Stimulated activated CD8-positive, alpha-beta memory T cell treated with anti-CD3 and anti-CD28 coated beads, Interleukin-15, amount 100 ng/mL, for 24 hours (primary cell): ENCODE results near the gene APOL3.
A peak's percentile ranks its signal among the peaks of the same experiment; 100 is the strongest.
"Not testable (repeated sequence)": the region's sequence is repeated elsewhere in the genome, so short reads cannot be mapped to it uniquely, and the experiment has no call there.

Experiments
- DNase-seq: peaks from one replicate; pipeline ENCODE4 v3.0.0-alpha.2; 2020; ENCODE audit warnings: low read depth

APOL3 gene

DNA sequence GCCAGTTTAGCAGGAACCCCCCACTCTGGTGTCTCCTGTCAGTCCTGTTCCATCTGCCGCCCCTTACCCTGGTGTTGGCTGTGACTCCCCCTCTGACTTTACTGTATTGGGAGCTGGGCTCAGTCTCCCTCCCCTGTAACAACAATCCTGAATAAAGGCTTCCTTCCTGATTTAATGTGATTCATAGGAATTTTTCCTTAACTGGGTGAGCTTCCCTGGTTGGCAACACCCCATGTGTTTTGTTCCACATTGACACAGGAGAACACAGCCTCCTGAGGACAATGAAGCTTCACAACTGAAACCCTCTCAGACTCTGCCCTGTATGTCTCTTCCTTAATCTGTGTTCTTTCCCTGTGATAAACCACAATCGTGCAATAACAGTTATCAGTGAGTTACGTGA is 32.6 kb upstream of the APOL3 start:
- no peak for DNase-seq

DNA sequence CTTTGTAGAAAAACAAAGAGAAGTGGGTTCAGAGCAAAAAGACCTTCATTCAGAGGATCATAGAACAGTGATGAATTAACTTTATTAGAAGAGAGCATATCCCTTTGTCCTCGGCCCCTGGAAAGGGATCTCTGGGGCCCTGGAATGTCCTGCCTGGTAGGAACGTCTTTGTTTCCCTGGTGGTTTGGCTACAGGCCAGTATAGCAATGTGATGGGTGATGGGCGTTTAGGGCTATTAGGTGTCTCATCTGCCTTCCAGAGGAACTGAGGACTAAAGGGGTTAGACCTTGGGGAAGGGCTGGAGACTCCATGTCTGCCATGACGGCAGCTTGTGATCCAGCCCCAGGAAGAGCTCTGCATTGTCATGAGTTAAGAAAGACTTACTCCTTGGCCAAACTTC is 32.0 kb upstream of the APOL3 start:
- no peak for DNase-seq

DNA sequence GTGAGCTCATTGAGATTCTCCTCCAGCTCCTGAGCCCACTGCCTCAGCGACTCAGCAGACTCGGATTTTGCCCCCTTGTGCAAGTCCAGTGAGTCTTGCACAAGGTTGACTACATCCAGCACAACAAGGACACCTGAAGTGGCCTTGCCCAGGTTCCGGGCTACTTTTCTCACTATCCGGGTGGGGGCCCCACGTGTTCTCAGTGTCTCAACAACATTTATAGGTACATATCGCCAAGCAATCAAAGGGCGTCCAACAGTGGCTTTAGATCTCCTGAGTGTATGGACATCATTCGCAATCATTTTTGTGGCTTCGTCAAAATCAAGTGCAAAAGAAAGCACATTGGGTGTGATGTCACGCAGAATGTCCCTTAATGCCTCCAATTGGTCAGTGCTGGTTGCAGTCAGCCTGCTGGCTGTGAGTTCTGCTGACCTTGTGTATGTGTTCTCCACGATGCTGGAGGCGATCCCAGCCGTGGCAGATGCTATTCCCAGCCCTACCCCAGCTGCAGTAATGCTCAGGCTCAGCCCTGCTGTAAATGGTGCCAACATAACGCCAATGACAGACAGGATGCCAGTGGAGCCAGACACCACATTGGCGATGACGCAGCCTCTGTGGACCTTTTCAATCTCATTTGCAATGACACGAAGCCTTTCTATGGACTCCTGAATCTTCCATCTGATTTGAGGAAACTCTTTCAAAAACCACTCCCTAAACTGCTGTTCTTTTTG is 30.7 kb upstream of the APOL3 start:
- no peak for DNase-seq

DNA sequence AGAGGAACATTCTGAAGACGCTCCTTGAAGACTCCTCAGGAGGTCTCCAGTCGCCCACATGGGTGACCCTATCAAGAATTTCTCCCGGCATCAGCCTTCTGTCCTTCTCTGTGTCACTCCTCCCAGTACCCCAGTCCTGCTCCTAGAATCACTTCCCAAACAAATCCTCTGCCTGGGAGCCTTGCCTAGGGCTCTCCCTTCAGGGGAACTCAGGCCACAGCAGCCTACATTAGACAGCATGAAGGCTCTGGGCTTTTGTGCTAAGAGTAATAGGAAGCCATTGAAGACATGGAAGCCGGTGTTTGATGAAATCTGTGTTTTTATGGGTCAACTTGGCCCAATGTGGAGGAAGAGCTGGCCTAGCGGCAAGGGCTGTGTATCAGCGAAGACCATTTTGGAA is 27.3 kb upstream of the APOL3 start:
- DNase-seq, result not testable (repeated sequence)

DNA sequence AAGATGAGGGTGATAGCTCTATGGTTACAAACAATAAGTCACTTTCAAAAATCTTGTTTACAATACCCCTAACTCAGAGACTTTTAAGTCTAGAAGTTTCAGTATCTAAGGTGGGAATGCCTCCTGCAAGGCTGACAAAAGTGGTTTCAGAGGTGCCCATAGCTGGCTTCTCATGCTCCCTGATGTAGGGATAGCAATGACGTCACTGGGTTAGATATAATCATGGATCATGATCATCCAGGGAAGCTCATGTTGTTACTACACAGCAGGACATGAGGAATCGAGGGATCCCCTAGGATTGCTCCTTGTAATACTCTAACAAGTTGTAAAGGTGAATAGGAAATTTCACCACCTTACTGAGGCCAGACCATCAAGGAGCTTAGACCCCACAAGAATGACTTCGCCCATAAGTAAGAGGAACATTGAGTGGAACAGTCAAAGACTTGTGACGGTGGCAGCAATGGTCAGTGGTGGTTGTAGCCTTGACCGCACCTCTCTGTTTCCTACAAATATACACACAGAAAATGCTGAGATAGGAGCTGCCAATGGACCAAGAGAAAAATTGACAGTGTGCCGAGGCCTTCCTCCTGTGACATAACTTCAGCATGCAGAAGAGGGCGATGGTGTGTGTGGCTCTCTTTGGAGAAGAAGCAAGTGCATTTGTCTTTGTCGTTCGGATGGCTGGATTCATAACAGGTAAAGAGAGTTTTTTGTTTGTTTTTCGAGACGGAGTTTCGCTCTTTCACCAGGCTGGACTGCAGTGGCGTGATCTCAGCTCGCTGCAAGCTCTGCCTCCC is 25.5 kb upstream of the APOL3 start:
- DNase-seq, result no peak

DNA sequence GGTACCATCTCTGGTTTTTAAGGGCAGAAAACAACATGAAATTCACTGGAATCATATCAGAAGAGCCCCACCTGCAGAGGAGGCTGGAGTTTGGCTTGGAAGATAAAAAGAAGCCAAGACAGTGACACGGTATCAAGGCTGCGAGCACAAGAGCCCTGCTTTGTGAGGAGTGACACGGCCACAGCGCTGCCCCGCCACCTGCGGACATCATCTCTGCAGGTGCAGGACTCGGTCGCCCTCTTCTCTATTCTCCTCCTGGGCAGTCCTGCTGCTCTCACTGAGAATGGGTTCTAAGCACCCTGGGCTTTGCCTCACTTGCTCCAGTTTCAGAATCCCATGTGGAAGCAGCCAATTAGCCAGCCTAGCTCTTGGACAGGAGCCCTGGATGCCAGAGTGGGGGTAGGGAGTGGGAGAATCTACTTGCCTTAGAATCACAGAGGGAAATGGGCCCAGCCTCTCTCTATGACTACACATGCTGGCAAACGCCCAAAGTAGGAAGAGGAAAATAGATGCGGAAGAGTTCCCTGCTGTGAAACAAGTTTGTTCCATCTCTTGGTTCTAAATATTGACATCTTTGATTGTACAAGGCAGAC is 24.0 kb upstream of the APOL3 start:
- DNase-seq, result no peak

- DNase-seq, result no peak
These were observed 22.9 kb upstream of the APOL3 start for GRCh38 chr22:36183446-36183845.

GRCh38 chr22:36182857-36183256 is 22.3 kb upstream of the APOL3 start:
- DNase-seq, result no peak

DNA sequence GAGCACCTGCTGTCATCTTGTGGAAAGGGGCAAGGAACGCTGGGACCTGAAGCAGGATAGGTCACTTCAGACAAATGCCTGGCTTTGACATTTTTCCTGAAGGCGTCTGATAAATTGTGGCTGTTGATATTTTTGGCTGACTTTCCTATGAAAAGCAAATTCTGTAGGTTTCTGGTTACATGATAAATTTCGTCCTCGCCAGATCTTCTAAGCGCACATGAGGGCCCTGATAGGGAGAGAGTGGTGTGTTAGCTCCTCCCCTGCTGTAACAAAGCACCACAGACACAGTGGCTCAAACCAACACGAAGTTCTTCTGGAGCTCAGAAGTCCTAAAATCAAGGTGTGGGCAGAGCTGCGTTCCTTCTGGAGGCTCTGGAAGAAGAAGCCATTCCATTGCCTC is 21.5 kb upstream of the APOL3 start:
- no peak for DNase-seq

DNA sequence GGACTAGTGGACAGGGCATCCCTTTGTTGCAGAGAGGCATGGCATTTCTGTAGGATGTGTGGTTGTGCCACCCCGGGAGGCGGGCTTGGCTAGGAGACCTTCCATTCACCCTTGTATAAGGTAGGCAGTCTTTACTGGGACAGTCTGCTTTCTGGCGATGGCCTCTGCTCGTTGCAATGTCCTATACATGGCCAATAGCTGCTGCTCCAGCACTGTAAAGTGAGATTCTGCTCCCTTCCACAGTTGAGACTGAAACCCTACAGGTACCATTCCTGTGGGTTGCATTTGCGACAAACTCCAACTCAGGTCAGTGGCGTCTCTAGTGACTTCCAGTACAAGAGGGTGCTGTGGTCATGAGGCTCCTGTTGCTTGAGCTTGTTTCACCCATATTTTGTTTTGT is 20.4 kb upstream of the APOL3 start:
- DNase-seq, result no peak

DNA sequence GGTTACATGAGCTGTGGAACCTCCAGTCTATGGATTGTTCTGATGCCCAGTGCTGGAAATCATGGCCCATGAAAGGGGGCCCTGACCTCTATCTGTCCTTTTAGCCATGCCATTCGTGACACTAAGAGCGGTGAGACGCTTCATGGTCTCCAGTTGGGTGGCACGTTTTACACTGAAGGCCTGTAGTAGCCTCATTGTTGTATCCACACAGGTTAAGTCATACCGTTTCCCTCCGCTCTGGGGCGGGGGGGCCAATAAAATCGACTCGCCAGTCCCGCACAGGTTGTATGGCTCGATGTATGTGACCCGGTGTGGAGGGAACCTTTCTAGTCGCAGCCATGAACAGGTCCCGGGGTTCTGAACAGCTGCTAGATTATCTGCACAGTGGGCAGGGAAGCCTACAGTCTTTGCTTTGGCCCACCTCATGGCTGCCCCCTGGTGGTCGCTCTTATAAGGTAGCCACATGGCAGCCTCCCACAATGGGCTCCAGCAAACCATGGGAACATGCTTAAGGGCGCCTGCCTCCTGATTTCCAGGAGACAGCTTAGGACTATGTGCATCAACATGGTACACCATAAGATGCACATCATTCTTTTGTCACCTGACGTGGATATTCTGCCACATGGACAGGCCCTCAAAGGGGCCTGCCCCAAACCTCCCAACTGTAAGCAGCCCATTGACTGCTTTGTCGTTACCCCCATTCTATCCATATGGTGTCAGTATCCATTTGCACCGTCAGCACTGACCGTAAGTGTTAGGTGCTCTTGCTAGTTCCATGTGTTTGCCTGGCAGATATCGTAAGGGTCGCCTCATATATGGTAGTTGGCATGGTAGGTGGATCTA is 19.7 kb upstream of the APOL3 start:
- DNase-seq, result peak; percentile 83

DNA sequence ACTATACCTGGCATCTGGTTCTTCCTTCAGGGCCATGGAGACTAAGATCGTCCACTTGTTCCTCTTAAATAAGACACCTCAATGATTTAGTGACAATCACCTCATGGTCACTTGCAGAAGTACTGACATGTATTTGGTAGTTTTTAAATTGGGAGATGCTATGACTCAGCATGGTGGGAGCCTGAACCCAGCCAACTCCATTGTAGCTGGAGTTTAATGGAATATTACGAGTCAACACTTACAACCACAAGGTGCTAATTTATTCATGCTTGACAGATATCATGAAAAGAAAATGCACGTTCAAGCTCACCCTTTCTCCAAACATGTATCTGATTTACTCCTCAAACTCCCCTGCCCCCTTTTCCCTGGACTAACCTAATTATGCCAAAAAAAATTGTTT is 16.6 kb upstream of the APOL3 start:
- no peak for DNase-seq

DNA sequence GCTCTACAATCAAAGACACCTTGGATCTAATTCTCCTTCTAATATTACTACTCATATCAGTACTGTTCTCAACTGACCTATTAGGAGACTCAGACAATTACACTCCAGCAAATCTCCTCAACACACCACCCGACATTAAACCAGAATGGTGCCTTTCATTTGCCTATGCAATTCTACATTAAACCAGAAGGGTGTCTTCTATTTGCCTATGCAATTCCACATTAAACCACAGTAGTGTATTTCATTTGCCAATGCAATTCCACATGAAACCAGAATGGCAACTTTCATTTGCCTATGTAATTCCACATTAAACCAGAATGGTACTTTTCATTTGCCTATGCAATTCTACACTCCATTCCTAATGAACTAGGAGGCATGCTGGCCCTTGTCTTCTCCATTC is 15.3 kb upstream of the APOL3 start:
- no peak for DNase-seq

DNA sequence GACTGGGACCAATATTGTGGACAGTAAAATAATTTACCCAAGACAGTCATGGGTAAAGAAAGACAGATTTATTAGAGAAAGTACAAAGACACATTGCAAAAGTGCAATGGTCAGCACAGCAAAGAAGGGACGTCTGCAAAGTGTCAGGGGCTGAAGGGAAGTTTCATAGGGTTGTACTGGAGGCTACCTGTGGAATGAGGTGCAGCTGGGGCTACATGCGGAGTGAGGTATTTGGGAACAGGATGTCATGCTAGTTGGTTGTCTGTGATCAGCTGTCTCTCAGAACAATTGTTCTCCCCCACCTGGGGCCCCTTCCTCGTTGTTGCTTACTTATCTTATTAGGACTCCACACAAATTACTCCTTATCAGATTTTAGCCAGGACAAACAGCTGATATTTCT is 11.4 kb upstream of the APOL3 start:
- no peak for DNase-seq

DNA sequence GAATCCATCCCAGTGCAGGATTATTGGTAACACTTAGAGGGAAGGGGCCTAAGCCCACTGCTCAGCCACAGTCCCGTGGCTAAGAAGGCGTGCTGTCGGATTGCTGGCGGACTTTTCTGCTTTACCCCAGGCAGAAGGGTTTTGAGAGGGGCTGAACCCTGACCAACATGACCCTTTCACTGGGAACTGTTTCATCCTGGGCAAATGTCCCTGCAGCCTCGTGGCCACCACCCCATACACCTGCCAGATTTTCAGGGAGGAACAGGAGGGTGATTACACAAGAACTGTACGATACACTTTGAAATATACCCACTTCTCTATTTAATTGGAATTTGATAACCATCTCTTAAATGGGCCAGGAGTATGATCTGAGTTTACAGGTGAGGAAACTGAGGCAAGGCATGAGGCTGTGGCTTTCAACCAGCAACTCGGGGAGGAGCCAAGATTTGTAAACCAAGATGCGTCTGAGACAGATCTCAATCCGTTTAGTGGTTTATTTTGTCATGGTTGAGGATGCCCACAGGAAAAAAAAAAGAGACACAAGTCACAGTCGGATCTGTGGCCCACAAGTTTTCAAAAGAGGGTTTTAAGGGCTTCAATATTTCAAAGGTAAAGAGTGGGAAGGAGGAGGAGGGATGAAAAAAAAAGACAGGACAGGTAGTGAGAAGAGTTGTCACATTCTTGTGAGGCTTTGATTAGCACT is 6.1 kb upstream of the APOL3 start:
- DNase-seq, result no peak

DNA sequence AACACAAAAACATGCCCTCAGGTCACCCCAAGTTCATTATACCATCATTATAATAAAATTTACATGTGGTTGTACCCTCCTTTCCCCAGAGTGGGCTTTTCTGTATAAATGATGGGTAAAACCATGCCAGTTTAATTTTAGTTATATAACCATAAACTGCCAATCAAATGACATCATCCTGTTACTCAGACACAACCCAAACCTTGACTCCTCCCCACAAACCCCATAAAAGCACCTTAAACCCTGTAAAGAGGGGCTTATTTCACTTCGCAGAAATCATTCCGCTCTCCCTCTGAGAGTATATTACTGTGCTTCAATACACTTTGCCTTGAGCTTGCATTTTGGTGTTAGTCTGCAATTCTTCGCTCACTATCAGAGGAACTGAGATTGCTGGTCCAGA is 5.5 kb upstream of the APOL3 start:
- DNase-seq, result no peak

- no peak for DNase-seq
These were observed 4.6 kb upstream of the APOL3 start for GRCh38 chr22:36165141-36165540.

- DNase-seq, result no peak
These were observed 4.1 kb upstream of the APOL3 start for GRCh38 chr22:36164621-36165020.

- DNase-seq, result no peak
These were observed 2.9 kb upstream of the APOL3 start for GRCh38 chr22:36163497-36163896.

- DNase-seq, result no peak
These were observed 1.8 kb upstream of the APOL3 start for GRCh38 chr22:36162127-36163034.

GRCh38 chr22:36161793-36162126 is 1.2 kb upstream of the APOL3 start:
- DNase-seq, result not testable (repeated sequence)
